Calu3 (cell line): Measurements from ENCODE around the gene AHNAK. TPM values are rescaled to one million over a fixed set of nuclear protein-coding genes. Genes with fewer than 3 reads are reported as not detected.
"Not testable (repeated sequence)": the region's sequence is repeated elsewhere in the genome, so short reads cannot be mapped to it uniquely, and the experiment has no call there.

Experiments used
- BruUV-seq: library from RNA; stranded (reverse); fragments of 400-500 nt; replicated peaks from 2 replicates; lab custom pipeline; 2021; lab: Mats Ljungman, UMichigan
- CTCF ChIA-PET: fragments of 300-600 bp; sonication (Branson Sonifier 250); formaldehyde crosslinking; loops from one replicate; lab custom pipeline; 2022; ENCODE audit warnings: antibody characterized with exemption; lab: Charles Lee
- DNase-seq: peaks from one replicate; pipeline ENCODE4 v3.0.0; 2022
- H3K27ac Mint-ChIP-seq: one replicate; pipeline ENCODE4 v1.8.0; 2022; ENCODE audit warnings: mixed read lengths; ENCODE audit not compliant: unreplicated experiment
- H3K27me3 Mint-ChIP-seq: one replicate; pipeline ENCODE4 v1.8.0; 2022; ENCODE audit warnings: mixed read lengths; ENCODE audit not compliant: unreplicated experiment
- H3K36me3 Mint-ChIP-seq: one replicate; pipeline ENCODE4 v1.8.0; 2022; ENCODE audit warnings: mild to moderate bottlenecking, moderate library complexity, mixed read lengths; ENCODE audit not compliant: insufficient read depth, unreplicated experiment
- H3K4me1 Mint-ChIP-seq: one replicate; pipeline ENCODE4 v1.8.0; 2022; ENCODE audit warnings: mild to moderate bottlenecking, low read depth, mixed read lengths; ENCODE audit not compliant: unreplicated experiment
- H3K4me3 Mint-ChIP-seq: one replicate; pipeline ENCODE4 v1.8.0; 2022; ENCODE audit warnings: mild to moderate bottlenecking, low read depth, moderate library complexity, mixed read lengths; ENCODE audit not compliant: unreplicated experiment
- H3K9me3 Mint-ChIP-seq: one replicate; pipeline ENCODE4 v1.8.0; 2022; ENCODE audit warnings: low read depth, mixed read lengths; ENCODE audit not compliant: unreplicated experiment
- intact Hi-C: fragments of 100-400 bp; cut with micrococcal nuclease; formaldehyde crosslinking; loops from one replicate; pipeline ENCODE4 v1.10.0; 2022; ENCODE audit not compliant: unreplicated experiment
- total RNA-seq: library from RNA; stranded (reverse); gene quantifications from 2 replicates; pipeline ENCODE4 v1.2.3, GENCODE V29; 2022
- TF ChIP-seq, protein P1 (sequence below): fragments of 200-600 bp; IDR thresholded peaks from one replicate; pipeline ENCODE4 v1.8.0; 2022; ENCODE audit warnings: antibody characterized with exemption; ENCODE audit not compliant: unreplicated experiment

Gene AHNAK
- total RNA-seq, 1 experiment from 2014 or later = 246 TPM

DNA sequence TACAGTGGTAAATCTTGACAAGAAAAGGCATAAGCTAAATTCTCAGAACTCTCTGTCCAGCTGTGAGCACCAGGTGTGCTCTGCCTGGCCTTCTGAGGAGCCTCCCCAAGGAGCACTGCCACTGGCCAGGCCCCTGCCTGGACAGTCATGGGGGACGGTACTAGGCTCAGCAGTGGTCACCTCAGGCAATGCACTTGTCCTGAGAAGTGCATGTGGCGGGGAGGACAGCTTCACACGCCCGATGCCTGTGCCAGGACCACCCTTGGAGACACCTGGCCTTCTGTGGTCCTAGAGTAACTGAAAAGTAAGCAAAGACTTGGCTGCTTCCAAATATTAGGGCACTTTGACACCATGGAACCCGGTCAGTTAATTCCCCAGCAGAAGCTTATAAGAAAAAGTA, 156.4 kb downstream of the AHNAK start:
- Mint-ChIP-seq H3K4me3 (no peak overlapping the region), H3K9me3 (no peaks in the 10 kb centered on the region), H3K27me3 (no peaks in the 10 kb centered on the region), H3K36me3 (peaks cover 3% of the 10 kb centered on the region), H3K4me1 (no peaks in the 10 kb centered on the region), H3K27ac (no peak overlapping the region)
- BruUV-seq = no TSS peak
- DNase-seq = no peak
- TF ChIP-seq, protein P1, sequence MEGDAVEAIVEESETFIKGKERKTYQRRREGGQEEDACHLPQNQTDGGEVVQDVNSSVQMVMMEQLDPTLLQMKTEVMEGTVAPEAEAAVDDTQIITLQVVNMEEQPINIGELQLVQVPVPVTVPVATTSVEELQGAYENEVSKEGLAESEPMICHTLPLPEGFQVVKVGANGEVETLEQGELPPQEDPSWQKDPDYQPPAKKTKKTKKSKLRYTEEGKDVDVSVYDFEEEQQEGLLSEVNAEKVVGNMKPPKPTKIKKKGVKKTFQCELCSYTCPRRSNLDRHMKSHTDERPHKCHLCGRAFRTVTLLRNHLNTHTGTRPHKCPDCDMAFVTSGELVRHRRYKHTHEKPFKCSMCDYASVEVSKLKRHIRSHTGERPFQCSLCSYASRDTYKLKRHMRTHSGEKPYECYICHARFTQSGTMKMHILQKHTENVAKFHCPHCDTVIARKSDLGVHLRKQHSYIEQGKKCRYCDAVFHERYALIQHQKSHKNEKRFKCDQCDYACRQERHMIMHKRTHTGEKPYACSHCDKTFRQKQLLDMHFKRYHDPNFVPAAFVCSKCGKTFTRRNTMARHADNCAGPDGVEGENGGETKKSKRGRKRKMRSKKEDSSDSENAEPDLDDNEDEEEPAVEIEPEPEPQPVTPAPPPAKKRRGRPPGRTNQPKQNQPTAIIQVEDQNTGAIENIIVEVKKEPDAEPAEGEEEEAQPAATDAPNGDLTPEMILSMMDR = no peak
- intact Hi-C loops = loop anchor here (5.0 kb wide), 2 partner anchors 42 to 152 kb away; no protein-coding TSS in a partner anchor
- CTCF ChIA-PET = no interaction called here

DNA sequence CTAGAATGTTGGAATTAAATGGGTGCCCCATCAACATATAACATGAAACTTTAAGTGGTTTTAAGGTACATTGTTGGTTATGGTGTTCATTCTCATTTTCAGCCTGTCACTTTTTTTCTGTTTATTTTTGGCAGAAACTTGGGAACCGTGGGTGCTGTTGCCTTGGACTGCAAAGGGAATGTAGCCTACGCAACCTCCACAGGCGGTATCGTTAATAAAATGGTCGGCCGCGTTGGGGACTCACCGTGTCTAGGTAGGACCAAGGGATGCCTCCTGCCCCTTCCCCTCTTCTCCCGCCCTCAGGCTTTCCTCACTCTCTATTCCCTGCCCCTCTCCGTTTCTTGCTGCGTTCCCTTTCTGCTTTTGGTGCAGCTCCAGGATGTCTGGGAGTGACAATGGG, 157.6 kb downstream of the AHNAK start:
- Mint-ChIP-seq H3K4me1 (no peaks in the 10 kb centered on the region), H3K27me3 (no peaks in the 10 kb centered on the region), H3K4me3 (no peak overlapping the region), H3K27ac (no peak overlapping the region), H3K9me3 (no peaks in the 10 kb centered on the region), H3K36me3 (peaks cover 4% of the 10 kb centered on the region)
- no TSS peak for BruUV-seq
- TF ChIP-seq, protein P1 = no peak
- DNase-seq = no peak
- CTCF ChIA-PET = no interaction called here
- intact Hi-C loops = no loop called here

DNA sequence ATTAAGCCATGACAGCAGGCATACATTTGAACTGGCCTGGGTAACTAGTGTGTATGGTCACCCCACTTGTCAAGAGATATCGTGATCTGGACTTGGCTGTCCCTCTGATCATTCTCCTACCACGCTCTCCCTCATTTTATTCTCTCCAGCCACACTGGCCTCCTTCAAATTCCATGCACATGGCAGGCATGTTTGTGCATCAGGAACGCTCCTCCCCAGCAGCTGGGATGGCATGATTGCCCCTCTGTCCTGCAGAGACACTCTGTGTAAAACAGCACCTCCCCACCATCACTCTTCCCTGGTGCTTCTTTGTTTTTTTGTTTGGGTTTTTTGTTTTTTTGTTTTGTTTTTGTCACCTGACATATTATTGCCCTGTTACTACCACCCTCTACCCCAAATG, 159.2 kb downstream of the AHNAK start:
- TF ChIP-seq, protein P1 = no peak
- Mint-ChIP-seq H3K4me3 (no peak overlapping the region), H3K36me3 (peaks cover 4% of the 10 kb centered on the region), H3K4me1 (peaks cover 1% of the 10 kb centered on the region), H3K9me3 (no peaks in the 10 kb centered on the region), H3K27me3 (no peaks in the 10 kb centered on the region), H3K27ac (no peak overlapping the region)
- no peak for DNase-seq
- intact Hi-C loops = no loop called here
- no TSS peak for BruUV-seq
- CTCF ChIA-PET = no interaction called here

DNA sequence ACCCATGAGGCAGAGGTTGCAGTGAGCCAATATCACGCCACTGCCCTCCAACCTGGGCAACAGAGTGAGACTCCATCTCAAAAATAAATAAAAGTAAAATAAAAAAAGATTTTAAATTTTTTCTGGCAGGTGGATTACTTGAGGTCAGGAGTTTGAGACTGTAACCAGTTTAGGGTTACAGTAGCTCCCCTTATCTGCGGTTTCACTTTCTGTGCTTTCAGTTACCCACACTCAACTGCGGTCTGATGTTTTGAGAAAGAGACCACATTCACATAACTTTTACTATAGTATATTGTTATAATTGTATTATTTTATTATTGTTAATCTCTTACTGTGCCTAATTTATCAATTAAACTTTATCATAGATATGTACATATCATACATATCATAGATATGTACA, 160.5 kb downstream of the AHNAK start:
- not testable (repeated sequence) for BruUV-seq

DNA sequence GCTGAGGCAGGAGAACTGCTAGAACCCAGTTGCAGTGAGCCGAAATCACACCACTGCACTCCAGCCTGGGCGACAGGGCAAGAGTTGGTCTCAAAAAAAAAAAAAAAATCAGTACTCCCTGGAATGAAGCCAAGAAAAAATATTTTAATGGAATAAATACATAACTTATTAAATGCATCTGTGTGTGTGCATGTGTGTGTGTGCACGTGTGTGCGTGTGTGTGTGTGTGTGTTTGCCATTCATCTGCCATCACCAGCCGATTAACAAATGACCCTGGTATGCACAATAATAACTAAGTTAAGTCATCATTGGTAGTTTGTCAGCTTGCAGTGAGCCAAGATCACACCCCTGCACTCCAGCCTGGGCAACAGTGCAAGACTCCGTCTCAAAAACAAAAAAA, 162.8 kb downstream of the AHNAK start:
- BruUV-seq = no TSS peak
- Mint-ChIP-seq H3K4me1 (peaks cover 19% of the 10 kb centered on the region), H3K36me3 (peaks cover 4% of the 10 kb centered on the region), H3K27ac (no peak overlapping the region), H3K27me3 (no peaks in the 10 kb centered on the region), H3K4me3 (no peak overlapping the region), H3K9me3 (no peaks in the 10 kb centered on the region)
- CTCF ChIA-PET = interaction anchor here (0.6 to 0.7 kb wide), 2 partner anchors 24 to 43 kb away, joined by 3 read pairs; no protein-coding TSS in a partner anchor
- intact Hi-C loops = no loop called here
- TF ChIP-seq, protein P1 = no peak
- no peak for DNase-seq

More for the DNA sequence above, 160.5 kb downstream of the AHNAK start:
- DNase-seq, H3K36me3 Mint-ChIP-seq, H3K27ac Mint-ChIP-seq, H3K9me3 Mint-ChIP-seq, intact Hi-C loops, H3K27me3 Mint-ChIP-seq, CTCF ChIA-PET, H3K4me3 Mint-ChIP-seq: not testable (repeated sequence)
- peaks cover 14% of the 10 kb centered on the region for H3K4me1 Mint-ChIP-seq
